Activated naive CD4-positive, alpha-beta T cell treated with anti-CD3 and anti-CD28 coated beads for 36 hours (primary cell): ENCODE data around the gene HNRNPH3. TPM values are rescaled to one million over a fixed set of nuclear protein-coding genes. Genes with fewer than 3 reads are reported as not detected.

ENCODE experiments used
- CTCF ChIA-PET: fragments of 350-600 bp; sonication (Branson Sonifier 250); formaldehyde crosslinking; loops from one replicate; lab custom pipeline; 2021; ENCODE audit warnings: antibody characterized with exemption; lab: Charles Lee
- DNase-seq: peaks from one replicate; pipeline ENCODE4 v3.0.0-alpha.2; 2020
- H3K27ac Mint-ChIP-seq: one replicate; pipeline ENCODE4 v1.8.0; 2021; ENCODE audit warnings: mild to moderate bottlenecking, mixed read lengths
- H3K27me3 Mint-ChIP-seq: one replicate; pipeline ENCODE4 v1.8.0; 2021; ENCODE audit warnings: low read depth, mixed read lengths
- H3K36me3 Mint-ChIP-seq: one replicate; pipeline ENCODE4 v1.8.0; 2021; ENCODE audit warnings: low read depth, mixed read lengths
- H3K4me1 Mint-ChIP-seq: one replicate; pipeline ENCODE4 v1.8.0; 2021; ENCODE audit warnings: low read depth, mixed read lengths
- H3K4me3 Mint-ChIP-seq: one replicate; pipeline ENCODE4 v1.8.0; 2021; ENCODE audit warnings: mild to moderate bottlenecking, moderate library complexity, mixed read lengths
- H3K9me3 Mint-ChIP-seq: one replicate; pipeline ENCODE4 v1.8.0; 2021; ENCODE audit warnings: mixed read lengths
- intact Hi-C: fragments of 100-400 bp; cut with micrococcal nuclease; formaldehyde crosslinking; loops from one replicate; pipeline ENCODE4 v1.15.1; 2023
- total RNA-seq, 2 experiments: library from RNA; stranded (reverse); gene quantifications; one replicate each; pipeline ENCODE4 v1.2.3, GENCODE V29; 2021

The HNRNPH3 gene
- total RNA-seq, 2 experiments from 2014 or later = 145 to 150 TPM

- CTCF ChIA-PET = interaction anchor here (1.0 to 1.8 kb wide), 2 partner anchors 9 to 12 kb away, joined by 3 to 4 read pairs; no protein-coding TSS in a partner anchor
- Mint-ChIP-seq H3K4me1 (peaks cover 3% of the 10 kb centered on the region), H3K4me3 (no peak overlapping the region), H3K36me3 (peaks cover 5% of the 10 kb centered on the region), H3K9me3 (no peaks in the 10 kb centered on the region), H3K27me3 (no peaks in the 10 kb centered on the region), H3K27ac (no peak overlapping the region)
- DNase-seq = no peak
- intact Hi-C loops = no loop called here
Observed at GRCh38 chr10:68362590-68362989, 30.7 kb downstream of the HNRNPH3 start.

GRCh38 chr10:68364101-68364886 is 32.4 kb downstream of the HNRNPH3 start:
- DNase-seq = no peak

GRCh38 chr10:68365611-68366010 is 33.7 kb downstream of the HNRNPH3 start:
- no peak overlapping the region for H3K4me3 Mint-ChIP-seq
- H3K4me1 Mint-ChIP-seq = peaks cover 3% of the 10 kb centered on the region
- peaks cover 9% of the 10 kb centered on the region for H3K36me3 Mint-ChIP-seq
- DNase-seq = no peak
- no peak overlapping the region for H3K27ac Mint-ChIP-seq
- intact Hi-C loops = no loop called here
- peaks cover 2% of the 10 kb centered on the region for H3K9me3 Mint-ChIP-seq
- H3K27me3 Mint-ChIP-seq = no peaks in the 10 kb centered on the region
- CTCF ChIA-PET = no interaction called here

More at GRCh38 chr10:68364101-68364886, 32.4 kb downstream of the HNRNPH3 start:
- peaks cover 5% of the 10 kb centered on the region for H3K36me3 Mint-ChIP-seq
- CTCF ChIA-PET = interaction anchor here (1.5 kb wide), 1 partner anchor 62 kb away, joined by 5 read pairs; no protein-coding TSS in a partner anchor
- H3K27ac Mint-ChIP-seq = no peak overlapping the region
- H3K4me3 Mint-ChIP-seq = no peak overlapping the region
- peaks cover 3% of the 10 kb centered on the region for H3K4me1 Mint-ChIP-seq
- intact Hi-C loops = no loop called here
- H3K9me3 Mint-ChIP-seq = no peaks in the 10 kb centered on the region
- H3K27me3 Mint-ChIP-seq = no peaks in the 10 kb centered on the region

GRCh38 chr10:68366600-68366999 is 34.7 kb downstream of the HNRNPH3 start:
- Mint-ChIP-seq H3K4me3 (no peak overlapping the region), H3K9me3 (peaks cover 5% of the 10 kb centered on the region), H3K27ac (no peak overlapping the region), H3K4me1 (peaks cover 3% of the 10 kb centered on the region), H3K27me3 (no peaks in the 10 kb centered on the region), H3K36me3 (peaks cover 15% of the 10 kb centered on the region)
- CTCF ChIA-PET = interaction anchor here (0.6 kb wide), 1 partner anchor 529 kb away, joined by 3 read pairs; no protein-coding TSS in a partner anchor
- intact Hi-C loops = no loop called here
- no peak for DNase-seq

- Mint-ChIP-seq H3K4me3 (no peak overlapping the region), H3K9me3 (peaks cover 6% of the 10 kb centered on the region), H3K27me3 (no peaks in the 10 kb centered on the region), H3K36me3 (peaks cover 19% of the 10 kb centered on the region), H3K4me1 (peaks cover 3% of the 10 kb centered on the region), H3K27ac (no peak overlapping the region)
- CTCF ChIA-PET = interaction anchor here (0.7 kb wide), 1 partner anchor 96 kb away, joined by 3 read pairs; no protein-coding TSS in a partner anchor
- intact Hi-C loops = no loop called here
- no peak for DNase-seq
Observed at GRCh38 chr10:68367121-68367520, 35.3 kb downstream of the HNRNPH3 start.

GRCh38 chr10:68371604-68372003 is 39.7 kb downstream of the HNRNPH3 start:
- H3K4me3 Mint-ChIP-seq = no peak overlapping the region
- H3K27me3 Mint-ChIP-seq = no peaks in the 10 kb centered on the region
- DNase-seq = no peak
- no peaks in the 10 kb centered on the region for H3K4me1 Mint-ChIP-seq
- H3K36me3 Mint-ChIP-seq = peaks cover 36% of the 10 kb centered on the region
- intact Hi-C loops = no loop called here
- CTCF ChIA-PET = no interaction called here
- H3K27ac Mint-ChIP-seq = no peak overlapping the region
- H3K9me3 Mint-ChIP-seq = peaks cover 10% of the 10 kb centered on the region

- CTCF ChIA-PET = no interaction called here
- intact Hi-C loops = no loop called here
- H3K27me3 Mint-ChIP-seq = no peaks in the 10 kb centered on the region
Observed at GRCh38 chr10:68385740-68386139, 53.9 kb downstream of the HNRNPH3 start.

More at GRCh38 chr10:68385740-68386139, 53.9 kb downstream of the HNRNPH3 start:
- Mint-ChIP-seq H3K27ac (no peak overlapping the region), H3K4me1 (no peaks in the 10 kb centered on the region), H3K36me3 (peaks cover 3% of the 10 kb centered on the region), H3K9me3 (no peaks in the 10 kb centered on the region), H3K4me3 (no peak overlapping the region)
- no peak for DNase-seq

Other genes starting within 250 kb of the HNRNPH3 start
- not detected for gene MYPN, start 222.6 kb upstream of the HNRNPH3 start, total RNA-seq
- not detected for gene ATOH7, start 100.0 kb upstream of the HNRNPH3 start, total RNA-seq
- 1 to 10 TPM; 1.3 to 2.2 TPM for gene PBLD, start 864 bp downstream of the HNRNPH3 start, total RNA-seq
- 1 to 10 TPM; 5.2 to 6.7 TPM for gene RUFY2, start 75.2 kb downstream of the HNRNPH3 start, total RNA-seq
- gene DNA2, start 139.9 kb downstream of the HNRNPH3 start, total RNA-seq = 10 to 100 TPM; 50.2 to 51.4 TPM
- gene SLC25A16, start 195.5 kb downstream of the HNRNPH3 start, total RNA-seq = 10 to 100 TPM in 1 of 2 experiments, 1 to 10 TPM in 1; 9.8 to 10.8 TPM
- under 1 TPM; 0.48 to 0.57 TPM for gene TET1, start 228.3 kb downstream of the HNRNPH3 start, total RNA-seq